Hypothalamus (tissue), 51 donors: ENCODE measurements around the gene ITSN1.
A peak's percentile ranks its signal among the peaks of the same experiment; 100 is the strongest.

Experiments
- DNase-seq, 51 donors: peaks; one replicate each; lab custom pipeline; 2025; lab: John Stamatoyannopoulos, UW

ITSN1 gene

DNA sequence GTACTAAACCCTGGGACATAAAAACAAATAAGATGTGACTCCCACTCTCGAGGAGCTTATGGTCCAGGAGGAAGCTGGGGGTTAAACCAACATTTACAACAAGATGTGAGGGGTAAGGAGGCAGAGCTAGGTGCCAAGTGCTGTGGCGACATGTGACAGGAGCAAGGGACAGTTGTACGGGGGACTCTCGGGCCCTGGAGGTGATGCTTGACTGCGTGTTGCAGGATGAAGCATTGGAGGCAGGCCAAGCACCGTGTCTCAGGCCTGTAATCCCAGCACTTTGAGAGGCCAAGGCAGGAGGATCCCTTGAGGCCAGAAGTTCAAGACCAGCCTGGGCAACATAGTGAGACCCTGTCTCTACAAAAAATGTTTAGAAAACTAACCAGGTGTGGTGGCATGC, 236.5 kb downstream of the ITSN1 start:
- DNase-seq, result no peak

DNA sequence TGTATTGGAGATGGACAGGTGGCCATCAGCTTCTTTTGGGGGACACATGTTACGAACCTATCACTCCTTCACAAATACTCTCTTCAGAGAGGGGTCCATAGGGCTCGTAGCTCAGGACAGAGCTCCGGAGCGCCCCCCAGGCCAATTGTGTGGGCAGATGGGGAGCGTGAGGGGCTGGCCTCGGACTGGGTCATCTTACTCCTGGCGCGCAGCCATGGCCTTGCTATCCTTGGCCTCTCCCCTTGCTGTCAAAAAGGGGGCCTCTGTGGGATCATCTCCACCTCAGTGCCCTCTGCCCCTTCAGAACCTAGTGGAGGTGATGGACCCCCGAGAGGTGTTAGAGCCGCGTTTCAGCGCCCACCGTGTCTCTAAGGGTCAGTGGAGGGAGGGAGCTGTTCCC, 238.3 kb downstream of the ITSN1 start:
- no peak for DNase-seq

DNA sequence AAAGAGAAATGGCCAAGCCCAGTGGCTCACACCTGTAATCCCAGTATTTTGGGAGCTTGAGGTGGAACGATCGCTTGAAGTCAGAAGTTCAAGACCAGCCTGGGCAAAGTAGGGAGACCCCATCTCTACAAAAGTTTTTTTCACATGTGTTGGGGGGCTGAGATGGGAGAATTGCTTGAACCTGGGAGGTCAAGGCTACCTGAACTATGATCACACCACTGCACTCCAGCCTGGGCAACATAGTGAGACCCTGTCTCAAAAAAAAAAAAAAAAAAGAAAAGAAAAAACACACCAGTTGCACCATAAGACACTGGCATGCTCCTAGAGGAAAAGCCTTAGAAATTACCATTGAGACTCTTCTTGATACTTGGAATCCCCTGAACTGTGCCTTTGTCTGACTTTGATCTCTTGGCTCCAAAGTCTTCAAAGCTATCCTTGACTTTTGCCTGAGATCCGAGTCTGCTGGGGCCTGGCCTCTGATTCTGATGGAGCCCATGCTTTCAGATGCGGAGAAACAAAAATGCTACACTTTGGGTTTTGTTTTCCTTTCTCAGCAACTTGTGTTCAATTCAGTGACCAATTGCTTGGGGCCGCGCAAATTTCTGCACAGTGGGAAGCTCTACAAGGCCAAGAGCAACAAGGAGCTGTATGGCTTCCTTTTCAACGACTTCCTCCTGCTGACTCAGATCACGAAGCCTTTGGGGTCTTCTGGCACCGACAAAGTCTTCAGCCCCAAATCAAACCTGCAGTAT, 239.6 kb downstream of the ITSN1 start:
- no peak for DNase-seq

DNA sequence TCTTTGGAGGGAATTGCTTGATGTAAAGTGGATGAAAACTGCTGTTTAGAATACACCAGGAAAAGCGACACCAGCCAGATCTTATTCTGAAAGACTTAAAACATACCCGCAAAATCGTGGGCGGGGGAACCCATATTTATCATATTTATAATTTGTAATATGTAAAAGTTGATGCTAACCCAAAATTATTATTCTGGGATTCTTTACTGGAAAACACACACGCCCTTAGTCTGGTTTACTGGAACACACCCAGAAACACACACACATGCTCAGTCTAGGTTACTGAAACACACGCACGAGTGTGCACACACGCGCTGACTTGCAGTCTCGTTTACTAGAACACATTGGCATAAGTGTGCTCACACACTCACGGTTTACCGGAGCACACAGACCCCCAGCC, 240.8 kb downstream of the ITSN1 start:
- DNase-seq, result no peak

DNA sequence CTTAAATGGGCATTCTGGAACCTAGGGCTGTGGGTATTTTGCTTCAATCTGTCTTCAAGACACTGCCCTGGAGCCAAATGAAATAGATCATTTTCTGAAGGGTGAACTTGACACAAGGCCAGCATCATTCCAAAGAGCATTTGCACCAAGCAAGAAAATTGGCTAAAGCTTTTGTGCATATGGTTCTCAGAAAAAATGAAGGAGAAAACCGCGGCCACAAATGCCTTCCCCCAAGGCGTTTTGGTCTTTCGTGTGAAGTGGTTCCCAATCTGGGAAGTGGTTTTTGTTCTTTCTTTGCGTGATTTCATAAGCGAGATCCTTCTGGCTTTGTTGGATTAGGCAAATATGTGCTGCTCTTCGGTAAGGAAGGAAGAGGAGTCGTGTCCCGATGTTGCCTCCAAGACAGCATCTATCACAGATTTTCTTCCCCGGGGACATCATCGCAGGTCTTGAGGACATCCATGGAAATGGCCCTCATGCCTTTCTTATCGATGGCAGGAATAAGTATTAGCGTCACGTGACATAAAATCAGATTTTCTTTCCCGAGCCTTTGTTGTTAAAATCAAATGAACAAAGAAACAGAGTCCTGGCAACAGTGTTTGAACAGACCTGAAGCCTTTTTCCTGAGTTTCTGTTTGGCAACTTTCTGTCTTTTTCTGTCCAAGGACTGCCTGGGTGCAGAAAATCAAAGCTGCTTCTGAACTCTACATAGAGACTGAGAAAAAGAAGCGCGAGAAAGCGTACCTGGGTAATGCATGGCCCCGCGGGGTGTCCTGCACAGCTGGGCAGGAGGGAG, 242.3 kb downstream of the ITSN1 start:
- DNase-seq, result no peak

DNA sequence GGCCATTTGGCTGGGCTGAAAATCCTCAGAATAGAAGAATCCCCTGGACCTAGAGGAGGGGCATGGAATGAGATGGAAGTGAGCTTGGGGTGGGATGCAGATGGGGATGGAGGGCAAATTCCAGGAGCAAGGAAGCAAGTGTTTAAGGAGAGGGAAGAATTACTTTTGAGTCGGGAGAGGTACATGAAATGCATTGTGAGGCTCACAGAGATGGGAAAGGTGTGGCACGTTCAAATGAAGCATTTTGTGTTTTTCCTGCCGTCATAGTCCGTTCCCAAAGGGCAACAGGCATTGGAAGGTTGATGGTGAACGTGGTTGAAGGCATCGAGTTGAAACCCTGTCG, 242.8 kb downstream of the ITSN1 start:
- DNase-seq, result no peak

DNA sequence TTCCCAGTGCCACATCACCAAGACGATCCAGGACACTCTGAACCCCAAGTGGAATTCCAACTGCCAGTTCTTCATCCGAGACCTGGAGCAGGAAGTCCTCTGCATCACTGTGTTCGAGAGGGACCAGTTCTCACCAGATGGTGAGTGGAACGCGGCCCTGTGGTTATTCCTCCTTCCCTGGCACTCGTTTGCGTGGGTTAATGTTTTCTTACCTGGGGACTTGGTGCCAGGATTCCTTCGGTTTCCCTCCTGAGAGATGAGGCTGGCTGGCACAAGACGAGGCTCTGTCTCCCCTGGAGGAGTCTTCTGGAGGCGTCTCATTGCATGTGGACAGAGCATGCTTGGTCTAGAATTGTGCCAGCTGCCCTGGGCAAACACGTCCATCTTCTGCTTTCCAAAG, 244.0 kb downstream of the ITSN1 start:
- DNase-seq, result no peak

DNA sequence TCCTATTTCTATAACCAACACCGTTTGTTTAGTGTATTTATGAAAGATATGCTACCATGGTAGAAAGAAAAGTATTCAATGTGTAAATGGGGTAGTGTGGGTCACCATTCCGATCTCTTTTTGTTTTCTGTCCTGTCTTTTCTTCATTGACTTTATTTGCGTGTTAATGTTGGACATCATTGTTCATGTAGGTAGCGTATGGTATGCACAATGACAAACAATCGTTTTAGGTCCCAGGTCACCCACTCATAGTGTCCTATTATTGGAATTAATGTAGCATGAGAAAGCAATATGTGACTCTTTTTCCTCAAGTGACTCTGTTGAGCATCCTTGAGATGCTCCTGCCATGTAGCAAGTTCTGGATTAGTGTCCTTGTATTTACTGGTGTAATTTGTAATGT, 247.9 kb downstream of the ITSN1 start:
- DNase-seq, result no peak

DNA sequence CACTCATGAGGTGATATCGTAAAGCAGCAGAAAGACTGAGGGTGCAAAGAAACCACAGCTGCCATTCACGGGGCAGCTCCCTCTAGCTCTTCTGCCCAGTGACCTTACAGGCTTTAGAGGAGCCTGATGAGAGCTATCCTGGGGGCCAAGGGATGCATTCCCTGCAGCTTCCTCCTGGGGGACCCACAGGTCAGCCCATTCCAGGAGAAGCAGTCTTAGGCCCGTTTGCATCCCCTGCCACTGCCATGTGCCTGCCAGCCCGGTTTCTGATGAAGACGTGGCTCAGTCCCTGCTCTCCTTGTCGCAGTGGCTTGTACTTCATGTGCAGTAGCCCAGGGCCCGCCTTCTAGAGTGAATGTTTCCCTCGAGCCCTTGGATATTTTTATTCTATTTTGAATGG, 250.6 kb downstream of the ITSN1 start:
- no peak for DNase-seq

DNA sequence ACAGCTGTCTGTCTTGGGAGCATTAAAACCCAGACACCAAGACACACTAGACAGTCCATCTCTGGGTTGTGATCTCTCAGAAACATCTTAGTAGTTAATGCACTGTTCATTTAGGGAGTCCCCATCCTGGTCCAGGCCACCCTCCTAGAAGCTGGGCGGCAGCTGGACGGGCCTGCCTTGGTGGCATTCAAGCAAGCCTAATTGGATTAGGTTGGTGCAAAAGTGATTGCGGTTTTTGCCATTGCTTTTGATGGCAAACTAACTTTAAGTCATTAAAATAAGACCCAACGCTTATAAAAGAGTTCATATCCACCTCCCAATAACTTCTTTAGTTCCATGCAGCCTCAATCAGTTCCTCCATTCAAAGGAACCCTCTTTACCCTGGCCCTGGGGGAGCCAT, 251.6 kb downstream of the ITSN1 start:
- no peak for DNase-seq

DNA sequence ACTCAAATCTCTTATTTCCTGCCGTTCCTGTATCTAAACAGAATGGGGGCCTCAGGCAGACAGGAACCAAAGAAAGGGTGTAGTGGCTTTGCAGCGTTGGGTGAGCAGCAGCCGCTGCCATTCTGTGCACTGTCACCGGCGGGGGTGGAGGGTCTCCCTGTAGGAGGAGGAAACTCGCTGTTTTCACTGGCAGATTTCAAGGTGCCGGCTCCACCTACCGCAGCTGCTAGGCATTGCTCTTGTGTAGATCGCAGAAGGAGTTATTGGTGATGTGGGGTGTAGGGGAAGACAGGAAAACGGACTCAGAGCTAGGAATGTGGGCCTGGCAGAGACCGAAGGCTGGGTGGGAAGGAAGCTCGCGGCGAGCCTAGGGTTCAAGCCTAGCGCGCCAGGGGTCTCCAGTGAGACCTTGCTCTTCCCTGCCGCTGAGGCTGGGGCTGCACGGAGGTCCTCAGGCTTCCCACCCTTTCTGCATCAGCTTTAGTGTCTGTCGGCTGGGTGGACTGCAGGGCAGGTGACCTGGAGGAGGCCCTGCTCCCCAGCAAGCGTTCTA, 252.5 kb downstream of the ITSN1 start:
- peak in 46 of 51 donors; percentile 2 to 83 (median 44) for DNase-seq

DNA sequence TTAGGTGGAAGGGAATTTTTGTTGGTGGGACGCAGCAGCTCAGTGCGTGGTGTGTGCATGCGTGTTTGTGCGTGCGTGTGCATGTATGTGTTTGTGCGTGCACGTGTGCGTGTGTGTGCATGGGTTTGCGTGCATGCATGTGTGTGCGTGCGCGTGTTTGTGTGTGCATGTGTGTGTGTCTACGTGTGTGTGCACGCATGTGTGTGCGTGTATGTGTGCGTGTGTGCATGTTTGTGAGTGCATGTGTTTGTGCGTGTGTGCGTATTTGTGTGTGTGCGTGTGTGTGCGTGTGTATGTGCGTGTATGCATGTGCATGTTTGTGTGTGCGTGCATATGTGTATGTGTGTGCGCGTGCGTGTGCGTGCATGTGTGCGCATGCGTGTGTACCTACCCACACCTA, 253.1 kb downstream of the ITSN1 start:
- DNase-seq, result no peak

DNA sequence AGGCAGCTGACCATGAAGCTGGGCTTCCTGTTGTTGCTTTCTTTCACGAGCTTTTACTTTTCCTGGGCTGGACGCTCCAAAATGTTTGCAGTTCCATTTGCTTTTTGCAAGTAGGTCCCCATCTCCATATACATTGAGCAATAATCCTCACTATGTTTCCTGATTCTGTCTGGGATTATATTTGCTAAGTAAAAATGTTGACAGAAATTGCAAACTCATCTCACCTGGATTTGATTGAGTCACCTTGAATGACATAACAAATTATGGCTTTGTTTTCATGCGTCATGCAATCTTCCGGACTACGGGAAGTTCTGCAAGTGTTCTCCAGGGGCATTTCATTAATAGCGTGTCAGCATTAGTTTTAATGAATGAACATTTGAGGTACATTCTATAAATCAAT, 254.4 kb downstream of the ITSN1 start:
- DNase-seq, result no peak

DNA sequence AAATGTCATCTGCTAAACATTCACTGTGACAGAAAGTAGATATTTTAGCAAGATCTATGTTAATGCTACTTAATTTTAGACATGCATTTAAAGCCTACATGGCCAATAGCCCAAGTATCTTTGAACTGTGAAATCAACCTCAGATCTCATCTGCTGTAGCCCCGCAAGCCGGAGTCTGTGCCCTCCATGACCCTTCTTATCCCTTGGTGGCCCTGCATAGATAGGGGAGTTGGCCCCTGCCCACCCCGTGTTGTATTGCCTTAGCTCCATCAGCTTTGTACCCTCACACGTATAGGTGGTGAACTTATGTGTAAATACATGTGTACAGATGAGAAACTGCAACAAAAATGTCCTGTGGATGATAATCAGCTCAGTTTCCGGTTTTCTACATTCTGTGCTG, 254.8 kb downstream of the ITSN1 start:
- DNase-seq, result no peak

DNA sequence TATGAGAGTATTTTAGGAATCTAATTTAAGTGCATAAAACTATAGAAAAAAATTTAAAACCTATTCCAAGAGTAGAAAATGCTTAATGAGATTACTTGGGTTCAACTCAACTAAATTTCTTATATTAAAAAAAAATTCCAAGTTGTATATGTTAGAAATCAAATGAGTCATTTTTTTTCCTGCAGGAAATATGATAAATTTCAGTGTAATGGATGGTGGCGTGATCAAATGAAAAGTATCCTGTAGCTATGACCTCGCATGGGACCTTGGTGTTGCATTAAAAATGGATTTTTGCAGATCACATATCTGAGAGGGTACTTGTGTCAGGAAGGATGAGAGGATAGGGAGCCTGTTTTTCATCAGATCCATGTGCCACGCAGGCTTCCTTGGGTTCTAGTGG, 255.4 kb downstream of the ITSN1 start:
- no peak for DNase-seq

DNA sequence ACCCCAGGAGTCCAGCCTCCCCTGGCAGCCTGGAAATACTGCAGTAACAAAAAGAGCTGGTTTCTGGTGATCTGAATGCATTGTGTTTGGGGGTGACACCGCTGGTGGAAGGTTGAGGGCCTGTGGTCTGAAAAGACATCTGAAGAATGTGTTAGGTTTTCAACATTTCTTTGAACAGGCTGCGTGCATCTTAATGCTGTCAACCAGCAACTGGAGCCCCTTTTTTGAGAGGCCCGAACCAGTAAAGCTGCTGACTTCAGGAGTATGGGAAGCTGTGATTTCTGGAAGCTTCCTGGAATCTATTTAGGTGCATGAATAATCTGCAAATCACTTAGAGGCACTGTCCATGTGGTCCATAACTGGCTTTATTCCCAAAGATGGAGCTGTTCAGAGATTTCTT, 256.3 kb downstream of the ITSN1 start:
- DNase-seq, result no peak

DNA sequence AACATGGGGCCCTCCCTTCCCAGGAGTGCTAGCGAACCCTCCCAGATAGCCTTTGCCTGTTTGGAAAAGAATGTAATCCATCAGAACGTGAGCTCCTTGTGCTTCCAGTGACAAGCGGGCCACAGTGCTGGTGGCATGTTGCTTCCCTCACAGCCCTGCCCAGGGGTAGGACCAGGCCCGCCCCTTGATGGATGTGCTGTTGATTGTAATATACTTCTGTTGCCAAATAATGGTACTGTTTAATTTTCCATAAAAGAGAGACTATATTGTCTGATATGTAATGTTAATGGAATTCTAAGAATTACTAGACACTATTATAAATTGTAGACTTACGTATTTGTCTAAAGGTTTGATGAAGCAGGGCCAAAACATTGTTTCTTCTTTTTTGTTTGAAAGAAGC, 256.9 kb downstream of the ITSN1 start:
- DNase-seq, result no peak

DNA sequence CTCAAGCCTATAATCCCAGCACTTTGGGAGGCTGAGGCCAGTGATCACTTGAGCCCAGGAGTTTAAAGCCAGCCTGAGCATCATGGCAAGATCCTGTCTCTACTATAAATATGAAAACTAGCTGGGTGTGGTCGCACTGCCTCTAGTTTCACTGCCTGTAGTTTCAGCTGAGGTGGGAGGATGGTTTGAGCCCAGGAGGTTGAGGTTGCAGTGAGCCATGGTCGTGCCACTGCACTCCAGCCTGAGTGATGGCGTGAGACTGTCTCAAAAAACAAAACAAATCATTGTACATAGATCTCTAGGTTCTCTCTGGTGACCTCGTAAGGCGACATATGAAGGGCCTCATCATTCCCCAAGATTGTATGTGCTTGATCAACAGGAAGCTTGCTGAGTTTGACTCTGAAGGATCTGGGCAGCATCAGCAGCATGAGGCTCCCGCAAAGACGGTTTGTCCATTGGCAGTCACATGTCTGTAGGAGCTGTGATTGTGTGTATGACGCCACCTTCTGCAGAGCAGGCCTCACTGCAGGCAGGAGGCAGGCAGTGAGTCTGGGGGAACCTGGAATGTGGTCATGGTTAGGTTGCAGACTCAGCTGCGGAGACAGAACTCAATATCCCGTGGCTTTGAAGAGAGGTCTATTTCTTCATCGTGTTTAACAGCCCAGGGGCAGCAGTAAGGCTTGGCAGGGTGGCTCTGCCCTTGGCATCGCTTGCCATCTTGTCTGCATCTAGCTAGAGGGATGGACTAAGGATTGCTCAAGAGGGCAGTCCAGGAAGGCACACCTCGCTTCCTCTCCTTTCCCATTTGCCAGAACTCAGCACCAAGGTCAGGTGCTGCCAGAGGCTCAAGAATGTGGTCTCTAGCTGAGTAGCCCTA, 259.3 kb downstream of the ITSN1 start:
- peak in 23 of 51 donors; percentile 4 to 59 (median 22) for DNase-seq

DNA sequence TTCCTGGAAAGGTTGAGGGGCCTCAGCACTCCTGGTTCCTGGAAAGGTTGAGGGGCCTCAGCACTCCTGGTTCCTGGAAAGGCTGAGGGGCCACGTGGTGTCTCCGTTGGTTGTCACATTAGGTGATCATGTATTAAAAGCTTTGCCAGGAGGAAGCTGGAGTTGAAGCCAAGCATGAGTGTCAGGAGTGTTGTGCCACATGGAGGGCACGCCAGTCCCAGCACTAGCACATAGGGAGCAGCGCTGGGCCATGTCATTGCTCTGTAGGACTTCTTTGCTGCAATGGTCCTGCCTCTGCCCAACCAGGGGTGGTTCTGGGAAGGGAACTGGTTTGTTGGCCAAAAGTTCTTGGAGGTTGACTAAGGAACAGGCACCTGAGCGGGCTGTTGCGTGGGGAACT, 260.0 kb downstream of the ITSN1 start:
- no peak for DNase-seq

DNA sequence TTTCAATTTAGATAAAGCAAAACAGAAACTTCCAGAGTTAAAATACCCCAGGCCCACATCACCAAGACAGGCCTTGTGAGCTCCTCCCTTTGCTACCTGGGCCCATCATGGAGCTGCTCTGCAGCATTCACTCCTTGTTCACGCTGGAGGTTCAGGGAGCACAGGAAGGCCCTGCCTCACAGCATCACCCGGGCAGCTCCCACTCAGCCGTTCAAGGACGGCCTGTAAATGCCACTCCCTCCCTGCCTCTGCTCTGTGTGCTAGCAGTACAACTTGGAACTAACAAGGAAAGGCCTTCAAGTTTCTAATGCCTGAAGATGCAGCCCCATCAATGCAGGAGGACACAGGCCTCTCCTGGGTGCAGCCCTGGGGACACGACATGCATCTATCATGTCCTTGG, 261.7 kb downstream of the ITSN1 start:
- no peak for DNase-seq

DNA sequence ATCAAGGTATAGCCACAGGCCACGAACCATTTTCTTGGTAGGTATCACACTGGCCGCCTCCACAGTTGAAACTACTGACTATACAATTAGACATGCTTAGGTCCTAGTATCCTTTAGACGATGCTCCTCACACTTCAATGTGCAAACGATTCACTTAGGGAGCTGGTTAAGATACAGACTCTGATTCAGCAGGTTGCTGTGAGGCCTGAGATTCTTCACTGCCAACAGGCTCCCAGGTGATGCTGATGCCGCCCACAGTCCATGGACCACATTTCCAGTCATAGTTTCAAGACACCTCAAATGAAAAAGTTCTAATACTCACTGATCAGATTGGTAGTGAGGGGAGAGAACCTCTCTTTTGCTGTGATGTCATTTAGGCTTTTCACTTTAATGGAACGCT, 266.5 kb downstream of the ITSN1 start:
- no peak for DNase-seq
